Esophagus squamous epithelium (tissue), 4 donors: ENCODE results near the gene ANKFN1.

Experiments used
- CTCF ChIP-seq, 6 experiments: fragments of 450-650 bp in 4 of 6; fragments of 200-600 bp in 2 of 6; sonication (generic) in 2 of 6; IDR thresholded peaks; one replicate each; pipeline ENCODE4 v1.5.1; 2016 to 2019; ENCODE audit warnings: antibody characterized with exemption in 6 of 6, mild to moderate bottlenecking in 4 of 6, moderate library complexity in 4 of 6
- POLR2A ChIP-seq, 4 donors: fragments of 450-650 bp; IDR thresholded peaks; one replicate each; pipeline ENCODE4 v1.6.1; 2017; ENCODE audit warnings: antibody characterized with exemption in 4 of 4, mild to moderate bottlenecking in 4 of 4, moderate library complexity in 3 of 4

GRCh38 chr17:56136301-56136700 lies 17.0 kb upstream of the ANKFN1 start:
- TF ChIP-seq CTCF (IDR thresholded peaks at IDR 0.05): no peak
- TF ChIP-seq POLR2A (IDR thresholded peaks at IDR 0.05): no peak
